Measurements from ENCODE around the gene NTN4.

Gene NTN4

DNA sequence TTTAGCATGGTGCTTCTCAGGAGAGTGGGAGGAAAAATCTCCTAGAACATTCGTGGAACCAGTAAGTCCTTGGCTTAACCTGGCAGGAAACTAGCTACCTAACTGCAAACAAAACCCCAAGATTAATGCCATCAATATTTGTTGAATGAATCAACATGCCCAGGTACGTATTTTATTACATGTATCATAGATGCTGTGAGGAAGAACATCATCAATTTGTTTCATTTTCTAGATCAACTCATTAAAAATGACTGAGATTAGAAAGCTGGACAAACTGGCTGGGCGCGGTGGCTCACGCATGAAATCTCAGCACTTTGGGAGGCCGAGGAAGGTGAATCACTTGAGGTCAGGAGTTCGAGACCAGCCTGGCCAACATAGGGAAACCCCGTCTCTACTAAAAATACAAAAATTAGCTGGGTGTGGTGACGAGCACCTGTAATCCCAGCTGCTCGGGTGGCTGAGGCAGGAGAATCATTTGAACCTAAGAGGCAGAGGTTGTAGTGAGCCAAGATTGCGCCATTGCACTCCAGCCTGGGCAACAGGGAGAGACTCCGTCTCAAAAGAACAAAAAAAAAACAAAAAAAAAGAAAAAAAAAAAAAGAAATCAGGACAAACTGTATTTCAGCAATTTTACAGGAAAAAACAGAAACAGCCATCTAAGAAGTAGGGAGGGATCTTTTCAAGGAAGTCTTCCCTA lies 88.7 kb downstream of the NTN4 start:
- TF ChIP-seq CTCF (conservative IDR thresholded peaks at IDR 0.05; ENCODE audit: control insufficient read depth, insufficient read depth, low read depth, low read length): no peak
- no peak for DNase-seq (ENCODE audit: low read depth)

DNA sequence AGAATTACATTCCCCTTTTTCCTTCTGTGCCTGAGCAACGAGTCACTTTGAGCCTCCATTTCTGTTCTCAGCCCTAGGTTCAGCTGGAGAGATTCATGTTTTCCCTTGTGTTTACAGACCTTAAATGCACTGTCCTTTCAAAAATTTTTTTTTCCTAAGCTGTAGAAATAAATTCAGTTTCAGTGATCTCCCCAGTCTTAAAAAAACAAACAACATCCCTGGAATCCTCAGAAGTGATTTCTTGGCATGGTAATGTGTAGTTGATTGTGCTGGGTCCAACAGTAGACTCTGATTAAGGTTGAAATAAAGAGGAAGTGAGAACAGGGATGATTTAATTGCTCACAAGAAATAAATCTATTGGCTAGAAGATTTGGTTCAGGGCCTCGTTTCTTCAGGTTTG lies 89.3 kb downstream of the NTN4 start:
- DNase-seq (ENCODE audit: low read depth): peak; percentile 20
- TF ChIP-seq CTCF (conservative IDR thresholded peaks at IDR 0.05; ENCODE audit: control insufficient read depth, insufficient read depth, low read depth, low read length): no peak
- H3K4me3 ChIP-seq (ENCODE audit: control insufficient read depth, low read depth, low read length): no peak overlapping the region

More for the DNA sequence above, 88.7 kb downstream of the NTN4 start:
- no peak overlapping the region for H3K4me3 ChIP-seq (ENCODE audit: control insufficient read depth, low read depth, low read length)

DNA sequence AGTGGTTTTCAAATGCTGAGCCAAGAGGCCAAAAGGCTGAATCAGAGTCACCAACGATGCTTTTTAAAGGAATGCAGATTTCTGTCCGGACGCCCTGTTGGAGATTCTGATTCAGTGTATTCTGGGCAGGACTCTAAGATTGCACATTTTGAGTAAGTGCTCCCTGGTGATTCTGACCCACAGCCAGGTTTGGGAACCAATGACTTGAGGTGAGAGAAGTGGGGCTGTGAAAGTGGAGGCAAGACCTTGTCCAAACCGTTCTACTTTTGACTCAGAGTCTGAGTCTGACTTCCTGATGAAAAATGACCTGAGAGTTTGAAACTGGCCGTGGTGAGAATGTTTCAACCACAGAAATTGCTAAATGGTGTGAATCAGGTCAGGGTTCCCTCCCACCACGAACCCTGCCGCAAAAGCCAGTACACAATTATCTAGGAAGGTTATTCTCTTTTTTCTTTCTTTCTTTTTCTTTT lies 90.2 kb downstream of the NTN4 start:
- H3K4me3 ChIP-seq (ENCODE audit: control insufficient read depth, low read depth, low read length): no peak overlapping the region
- TF ChIP-seq CTCF (conservative IDR thresholded peaks at IDR 0.05; ENCODE audit: control insufficient read depth, insufficient read depth, low read depth, low read length): no peak
- peak; percentile 91 for DNase-seq (ENCODE audit: low read depth)

GRCh38 chr12:95699579-95699978 lies 91.0 kb downstream of the NTN4 start:
- H3K4me3 ChIP-seq (ENCODE audit: control insufficient read depth, low read depth, low read length): no peak overlapping the region
- no peak for DNase-seq (ENCODE audit: low read depth)
- no peak for TF ChIP-seq CTCF (conservative IDR thresholded peaks at IDR 0.05; ENCODE audit: control insufficient read depth, insufficient read depth, low read depth, low read length)

DNA sequence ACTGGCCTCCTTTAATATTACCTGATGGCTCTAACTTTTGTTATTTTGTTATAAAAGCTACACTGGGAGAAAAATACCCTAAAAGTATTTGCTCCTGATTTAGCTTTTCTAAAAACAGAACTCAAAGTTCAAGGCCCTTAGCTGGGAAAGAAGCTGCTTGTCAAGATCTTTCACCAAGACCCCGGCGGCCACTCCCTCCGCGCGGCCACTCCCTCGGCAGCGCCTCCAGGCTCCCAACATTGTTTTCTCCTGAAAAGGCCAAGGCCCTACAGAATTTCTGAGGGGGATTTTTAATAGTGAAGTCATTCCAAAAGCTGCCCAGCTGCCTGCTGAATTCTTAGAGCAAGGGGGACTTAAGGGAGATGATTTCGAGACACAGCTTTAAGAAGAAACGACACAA lies 96.4 kb downstream of the NTN4 start:
- no peak overlapping the region for H3K4me3 ChIP-seq (ENCODE audit: control insufficient read depth, low read depth, low read length)
- TF ChIP-seq CTCF (conservative IDR thresholded peaks at IDR 0.05; ENCODE audit: control insufficient read depth, insufficient read depth, low read depth, low read length): no peak
- DNase-seq (ENCODE audit: low read depth): no peak

- DNase-seq (ENCODE audit: low read depth): no peak
- H3K4me3 ChIP-seq (ENCODE audit: control insufficient read depth, low read depth, low read length): no peak overlapping the region
- no peak for TF ChIP-seq CTCF (conservative IDR thresholded peaks at IDR 0.05; ENCODE audit: control insufficient read depth, insufficient read depth, low read depth, low read length)
Measured at GRCh38 chr12:95693689-95694088, 96.9 kb downstream of the NTN4 start.
